CD4-positive, CD25-positive, alpha-beta regulatory T cell (primary cell): ENCODE results near the gene LRRC17. TPM values are rescaled to one million over a fixed set of nuclear protein-coding genes. Genes with fewer than 3 reads are reported as not detected.

ENCODE experiments used
- ATAC-seq, 2 donors: fragments of 150-1000 bp; cut with Tn5 transposase; one replicate each; pipeline ENCODE4 v1.10.0; 2021; ENCODE audit warnings: low read depth in 2 of 2, moderate number of reproducible peaks in 2 of 2, moderate library complexity in 1 of 2
- DNase-seq, 3 donors: peaks; one replicate each; pipeline versions ENCODE4 v3.0.0 to v3.0.0-alpha.2; 2012 to 2022; ENCODE audit warnings: mixed read lengths in 1 of 3
- H3K27ac ChIP-seq: one replicate; pipeline ENCODE4 v1.7.0; 2013; ENCODE audit warnings: mild to moderate bottlenecking, low read length; ENCODE audit not compliant: insufficient read depth, poor library complexity, severe bottlenecking
- H3K27me3 ChIP-seq: one replicate; pipeline ENCODE4 v1.7.0; 2013; ENCODE audit warnings: low read length; ENCODE audit not compliant: control insufficient read depth, insufficient read depth
- H3K36me3 ChIP-seq: one replicate; pipeline ENCODE4 v1.7.0; 2013; ENCODE audit warnings: mild to moderate bottlenecking, low read length, moderate library complexity; ENCODE audit not compliant: control insufficient read depth, insufficient read depth
- H3K4me1 ChIP-seq: 2 replicates; pipeline ENCODE4 v1.7.0; 2013; ENCODE audit warnings: mild to moderate bottlenecking, low read length; ENCODE audit not compliant: insufficient read depth, control insufficient read depth, poor library complexity, severe bottlenecking
- H3K4me3 ChIP-seq: one replicate; pipeline ENCODE4 v1.7.0; 2013; ENCODE audit warnings: low read depth, mild to moderate bottlenecking, low read length, moderate library complexity
- H3K9me3 ChIP-seq, 2 experiments: 1 replicate in 1 of 2; 2 replicates in 1 of 2; pipeline ENCODE4 v1.7.0; 2013; ENCODE audit warnings: low read length in 2 of 2, mild to moderate bottlenecking in 1 of 2, moderate library complexity in 1 of 2; ENCODE audit not compliant: control insufficient read depth in 2 of 2
- H3K27ac Mint-ChIP-seq, 3 donors: one replicate each; pipeline ENCODE4 v1.8.0; 2020 to 2022; ENCODE audit warnings: mild to moderate bottlenecking in 3 of 3, mixed read lengths in 3 of 3, moderate library complexity in 2 of 3
- H3K27me3 Mint-ChIP-seq: one replicate; pipeline ENCODE4 v1.8.0; 2022; ENCODE audit warnings: mild to moderate bottlenecking, mixed read lengths
- H3K36me3 Mint-ChIP-seq: one replicate; pipeline ENCODE4 v1.8.0; 2020; ENCODE audit warnings: mixed read lengths
- H3K4me1 Mint-ChIP-seq, 4 donors: one replicate each; pipeline ENCODE4 v1.8.0; 2020 to 2022; ENCODE audit warnings: mixed read lengths in 4 of 4, mild to moderate bottlenecking in 1 of 4
- H3K4me3 Mint-ChIP-seq, 4 donors: one replicate each; pipeline ENCODE4 v1.8.0; 2020 to 2022; ENCODE audit warnings: mild to moderate bottlenecking in 4 of 4, mixed read lengths in 4 of 4, moderate library complexity in 3 of 4
- H3K9me3 Mint-ChIP-seq, 7 donors: one replicate each; pipeline ENCODE4 v1.8.0; 2020 to 2022; ENCODE audit warnings: mixed read lengths in 7 of 7, mild to moderate bottlenecking in 3 of 7, moderate library complexity in 2 of 7
- polyA plus RNA-seq, 4 donors: library from polyadenylated mRNA; unstranded; fragments of 300-500 nt; fragmentation: Illumina TruSeq; gene quantifications; one replicate each; pipeline ENCODE4 v1.2.3, GENCODE V29; 2021
- total RNA-seq: library from RNA; stranded (reverse); gene quantifications from one replicate; pipeline ENCODE4 v1.2.3, GENCODE V29; 2022

LRRC17 gene
- total and polyA plus RNA-seq, 5 donors from 2014 or later: 0.32 to 0.69 (median 0.40) TPM; not detected in 2

DNA sequence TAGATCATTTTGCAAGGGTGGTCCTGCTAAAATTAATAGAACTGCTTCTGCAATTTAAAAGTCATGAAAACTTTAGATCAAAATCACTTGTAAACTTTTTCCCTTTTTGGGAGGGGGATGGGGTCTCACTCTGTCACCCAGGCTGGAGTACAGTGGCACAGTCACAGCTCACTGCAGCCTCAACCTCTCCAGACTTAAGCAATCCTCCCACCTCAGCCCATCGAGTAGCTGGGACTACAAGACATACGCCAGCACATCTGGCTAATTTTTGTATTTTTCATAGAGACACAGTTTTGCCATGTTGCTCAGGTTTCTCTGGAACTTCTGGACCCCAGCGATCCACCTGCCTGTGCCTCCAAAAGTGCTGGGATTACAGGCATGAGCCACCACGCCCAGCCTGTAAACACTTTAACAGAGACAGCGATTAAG is 79.7 kb downstream of the LRRC17 start:
- H3K9me3 ChIP-seq: no peaks in the 10 kb centered on the region
- H3K27me3 Mint-ChIP-seq: peaks cover 5% of the 10 kb centered on the region
- no peaks in the 10 kb centered on the region for H3K36me3 Mint-ChIP-seq
- DNase-seq (no peak), ATAC-seq (no peak)
- no peak overlapping the region for H3K4me3 Mint-ChIP-seq
- H3K36me3 ChIP-seq: no peaks in the 10 kb centered on the region
- H3K9me3 Mint-ChIP-seq: peaks cover 0 to 3% (median 0%) of the 10 kb centered on the region in 7 donors
- H3K4me1 ChIP-seq: no peaks in the 10 kb centered on the region
- no peaks in the 10 kb centered on the region for H3K4me1 Mint-ChIP-seq
- H3K27me3 ChIP-seq: peaks cover 3% of the 10 kb centered on the region
- H3K27ac ChIP-seq: no peak overlapping the region
- H3K27ac Mint-ChIP-seq: no peak overlapping the region
- no peak overlapping the region for H3K4me3 ChIP-seq

DNA sequence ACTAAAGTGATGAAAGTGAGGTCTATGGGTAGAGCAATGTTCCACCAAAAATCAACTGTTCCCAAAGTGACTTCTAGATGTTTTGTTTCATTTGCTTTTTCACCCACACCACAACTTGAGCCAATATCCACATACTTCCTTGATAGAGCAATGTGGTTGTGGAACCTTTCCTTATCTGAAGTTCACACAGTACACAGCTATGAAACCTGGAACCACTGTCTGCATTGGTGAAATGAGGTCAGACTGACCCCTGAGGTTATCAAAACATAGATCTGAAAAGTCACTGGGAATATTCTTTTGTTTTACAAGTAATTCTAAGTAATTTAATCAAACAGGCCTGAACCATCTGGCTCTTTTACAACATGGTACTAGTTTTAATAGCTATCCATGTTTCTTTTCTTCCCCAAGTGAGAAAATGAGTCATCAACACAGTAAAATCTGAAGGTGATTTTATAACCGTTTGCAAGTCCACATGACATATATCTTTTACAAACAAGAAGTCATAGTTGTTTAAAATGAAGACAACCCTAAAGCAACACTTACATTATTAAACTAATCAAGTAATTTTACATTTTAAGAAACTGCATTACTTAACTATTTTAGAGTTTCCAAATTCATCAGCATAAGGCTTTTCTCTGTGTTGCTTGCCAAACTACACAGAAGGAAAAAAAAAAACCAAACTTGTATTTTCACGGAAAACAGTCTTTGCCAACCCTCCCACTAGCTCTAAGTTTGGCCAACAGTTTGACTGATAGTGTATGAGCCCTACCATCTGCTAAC is 80.3 kb downstream of the LRRC17 start:
- no peaks in the 10 kb centered on the region for H3K4me1 Mint-ChIP-seq
- H3K9me3 Mint-ChIP-seq: peaks cover 0 to 3% (median 0%) of the 10 kb centered on the region in 7 donors
- H3K27ac Mint-ChIP-seq: no peak overlapping the region
- no peak overlapping the region for H3K4me3 Mint-ChIP-seq
- Histone ChIP-seq H3K27me3 (peaks cover 3% of the 10 kb centered on the region), H3K4me3 (no peak overlapping the region), H3K36me3 (no peaks in the 10 kb centered on the region), H3K4me1 (no peaks in the 10 kb centered on the region), H3K27ac (no peak overlapping the region), H3K9me3 (no peaks in the 10 kb centered on the region)
- DNase-seq (peak in 1 of 3 donors; percentile 8), ATAC-seq (no peak)
- no peaks in the 10 kb centered on the region for H3K36me3 Mint-ChIP-seq
- H3K27me3 Mint-ChIP-seq: peaks cover 5% of the 10 kb centered on the region

GRCh38 chr7:102993718-102994029 is 80.9 kb downstream of the LRRC17 start:
- H3K4me3 Mint-ChIP-seq: no peak overlapping the region
- H3K4me1 Mint-ChIP-seq: no peaks in the 10 kb centered on the region
- no peak overlapping the region for H3K27ac Mint-ChIP-seq
- no peaks in the 10 kb centered on the region for H3K36me3 ChIP-seq
- H3K36me3 Mint-ChIP-seq: no peaks in the 10 kb centered on the region
- peaks cover 0 to 3% (median 0%) of the 10 kb centered on the region in 7 donors for H3K9me3 Mint-ChIP-seq
- no peaks in the 10 kb centered on the region for H3K9me3 ChIP-seq
- peaks cover 3% of the 10 kb centered on the region for H3K27me3 ChIP-seq
- peaks cover 5% of the 10 kb centered on the region for H3K27me3 Mint-ChIP-seq
- ATAC-seq (no peak), DNase-seq (no peak)
- no peak overlapping the region for H3K27ac ChIP-seq
- no peak overlapping the region for H3K4me3 ChIP-seq
- no peaks in the 10 kb centered on the region for H3K4me1 ChIP-seq

DNA sequence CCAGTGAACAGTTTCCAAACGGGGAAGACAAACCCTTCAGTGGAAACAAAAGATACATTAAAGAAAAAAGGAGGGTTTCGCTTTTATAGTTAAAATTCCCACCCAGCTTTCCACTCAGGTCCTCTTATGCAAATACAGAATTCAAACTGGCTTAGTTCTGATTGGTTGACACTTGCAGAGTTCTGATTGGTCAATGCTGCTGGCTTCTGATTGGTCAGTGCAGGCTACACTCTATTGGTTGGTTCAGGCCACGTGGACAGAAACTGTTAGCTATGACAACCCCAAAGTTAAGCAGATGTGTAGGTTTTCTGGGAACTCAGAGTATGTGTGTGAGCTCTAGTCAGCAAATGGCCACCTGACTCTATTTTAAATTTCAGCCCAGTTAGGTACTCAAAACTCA is 81.8 kb downstream of the LRRC17 start:
- Mint-ChIP-seq H3K36me3 (no peaks in the 10 kb centered on the region), H3K27ac (no peak overlapping the region), H3K27me3 (peaks cover 5% of the 10 kb centered on the region), H3K4me3 (no peak overlapping the region), H3K4me1 (no peaks in the 10 kb centered on the region), H3K9me3 (peaks cover 0 to 3% (median 0%) of the 10 kb centered on the region in 7 donors)
- DNase-seq (no peak), ATAC-seq (no peak)
- H3K36me3 ChIP-seq: no peaks in the 10 kb centered on the region
- no peaks in the 10 kb centered on the region for H3K4me1 ChIP-seq
- no peaks in the 10 kb centered on the region for H3K9me3 ChIP-seq
- H3K27ac ChIP-seq: no peak overlapping the region
- H3K4me3 ChIP-seq: no peak overlapping the region
- peaks cover 3% of the 10 kb centered on the region for H3K27me3 ChIP-seq

Other genes starting within 250 kb of the LRRC17 start
- 56.4 TPM for gene POLR2J2, start 241.3 kb upstream of the LRRC17 start, total RNA-seq
- gene POLR2J2, start 241.3 kb upstream of the LRRC17 start, polyA plus RNA-seq: 1 to 10 TPM; 1.3 to 3.3 (median 1.9) TPM
- gene FAM185A, start 164.0 kb upstream of the LRRC17 start, total RNA-seq: 6.4 TPM
- 1 to 10 TPM; 6.1 to 7.3 (median 6.6) TPM for gene FAM185A, start 164.0 kb upstream of the LRRC17 start, polyA plus RNA-seq
- gene FBXL13, start 161.8 kb downstream of the LRRC17 start, total RNA-seq: not detected
- under 1 TPM in 2 of 4 donors, not detected in 2; 0.19 to 0.42 TPM for gene FBXL13, start 161.8 kb downstream of the LRRC17 start, polyA plus RNA-seq
- gene ARMC10, start 162.1 kb downstream of the LRRC17 start, total RNA-seq: 16.3 TPM
- 10 to 100 TPM; 36.7 to 51.2 (median 44.5) TPM for gene ARMC10, start 162.1 kb downstream of the LRRC17 start, polyA plus RNA-seq
- gene NAPEPLD, start 236.1 kb downstream of the LRRC17 start, total RNA-seq: 6.4 TPM
- 10 to 100 TPM in 2 of 4 donors, 1 to 10 TPM in 2; 6.8 to 11.2 (median 9.6) TPM for gene NAPEPLD, start 236.1 kb downstream of the LRRC17 start, polyA plus RNA-seq